GM12874 (cell line): ENCODE results near the gene PTCHD1.

Experiments
- TF ChIP-seq, protein P1 (sequence below): IDR thresholded peaks from 2 replicates; pipeline ENCODE4 v1.5.1; 2011; ENCODE audit warnings: low read depth, mild to moderate bottlenecking, control low read depth, low read length, moderate library complexity; ENCODE audit not compliant: insufficient read depth

PTCHD1 gene

DNA sequence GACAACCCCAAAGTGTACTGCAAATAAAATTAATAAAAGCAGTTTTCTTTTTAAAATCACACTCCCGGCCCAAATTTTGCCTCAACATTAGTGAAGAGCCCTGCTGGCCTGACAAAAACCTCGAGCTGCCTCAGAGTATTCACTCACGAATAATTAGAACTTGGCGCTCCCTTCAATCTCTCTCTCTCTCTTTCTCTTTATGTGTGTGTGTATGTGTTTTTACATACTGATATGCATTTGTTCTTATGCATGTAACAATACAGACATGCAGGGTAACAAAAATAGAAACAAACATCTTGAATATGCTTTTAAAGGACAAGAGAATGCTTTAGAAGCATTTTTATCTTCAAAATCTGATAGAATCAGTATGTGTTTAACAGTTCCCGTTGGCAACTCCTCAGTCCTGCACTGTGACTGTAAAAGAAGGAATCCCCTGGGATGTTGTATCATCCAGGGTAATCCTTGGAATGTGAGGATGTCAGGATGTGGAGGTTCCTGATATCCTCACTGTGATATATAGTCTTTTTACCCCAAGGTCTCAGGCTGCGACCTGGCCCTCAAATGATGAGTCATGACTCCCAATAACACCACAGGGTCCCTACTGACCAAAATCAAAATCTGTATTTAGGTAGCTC, 53.0 kb downstream of the PTCHD1 start:
- TF ChIP-seq, protein P1, sequence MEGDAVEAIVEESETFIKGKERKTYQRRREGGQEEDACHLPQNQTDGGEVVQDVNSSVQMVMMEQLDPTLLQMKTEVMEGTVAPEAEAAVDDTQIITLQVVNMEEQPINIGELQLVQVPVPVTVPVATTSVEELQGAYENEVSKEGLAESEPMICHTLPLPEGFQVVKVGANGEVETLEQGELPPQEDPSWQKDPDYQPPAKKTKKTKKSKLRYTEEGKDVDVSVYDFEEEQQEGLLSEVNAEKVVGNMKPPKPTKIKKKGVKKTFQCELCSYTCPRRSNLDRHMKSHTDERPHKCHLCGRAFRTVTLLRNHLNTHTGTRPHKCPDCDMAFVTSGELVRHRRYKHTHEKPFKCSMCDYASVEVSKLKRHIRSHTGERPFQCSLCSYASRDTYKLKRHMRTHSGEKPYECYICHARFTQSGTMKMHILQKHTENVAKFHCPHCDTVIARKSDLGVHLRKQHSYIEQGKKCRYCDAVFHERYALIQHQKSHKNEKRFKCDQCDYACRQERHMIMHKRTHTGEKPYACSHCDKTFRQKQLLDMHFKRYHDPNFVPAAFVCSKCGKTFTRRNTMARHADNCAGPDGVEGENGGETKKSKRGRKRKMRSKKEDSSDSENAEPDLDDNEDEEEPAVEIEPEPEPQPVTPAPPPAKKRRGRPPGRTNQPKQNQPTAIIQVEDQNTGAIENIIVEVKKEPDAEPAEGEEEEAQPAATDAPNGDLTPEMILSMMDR, result no peak

DNA sequence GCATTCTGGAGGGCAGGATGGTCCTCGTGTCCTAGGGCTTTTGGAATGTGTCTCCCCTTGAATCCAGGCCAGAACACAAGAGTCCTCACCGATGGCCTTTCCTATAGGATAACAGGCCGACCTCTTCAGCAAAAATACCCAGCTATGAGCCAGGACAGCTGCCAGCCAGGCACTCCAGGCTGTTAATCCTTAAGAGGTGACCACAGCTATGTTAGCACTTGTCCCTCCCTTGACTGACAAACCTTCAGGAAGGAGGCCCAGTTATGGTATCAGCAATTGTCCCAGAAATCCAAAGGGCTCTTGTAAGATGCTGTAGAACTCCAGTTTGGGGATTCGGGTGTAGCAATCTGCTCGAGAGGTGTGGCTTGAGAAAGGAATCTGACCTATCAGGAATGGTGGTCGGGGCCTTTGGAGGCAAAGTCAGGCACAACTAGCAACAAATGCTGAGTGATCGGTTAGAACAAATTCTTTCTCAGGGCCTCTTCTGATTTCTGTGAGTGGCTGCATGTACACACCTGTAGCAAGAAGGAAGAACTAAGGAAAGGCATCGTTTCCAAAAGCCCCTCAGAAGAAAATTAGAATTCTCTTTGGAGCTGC, 54.6 kb downstream of the PTCHD1 start:
- TF ChIP-seq, protein P1, result no peak

DNA sequence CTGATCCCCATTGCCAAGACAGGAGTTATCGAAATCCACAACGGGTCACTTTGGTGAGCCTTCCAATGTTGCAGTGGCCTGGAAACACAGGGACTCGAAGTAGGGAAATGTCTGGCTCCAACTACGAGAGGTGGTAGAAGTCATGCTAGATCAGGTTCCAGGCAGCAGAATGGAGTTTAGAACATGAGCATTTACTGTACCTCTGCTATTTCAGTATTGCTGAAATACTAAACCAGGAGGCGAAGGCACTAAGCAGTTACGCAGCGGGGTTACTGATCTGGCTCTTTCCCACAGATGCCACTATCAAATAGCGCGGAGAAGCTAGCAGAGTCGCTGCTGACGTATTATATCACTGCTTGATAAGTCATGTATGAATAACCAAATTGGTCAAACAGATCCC, 56.3 kb downstream of the PTCHD1 start:
- TF ChIP-seq, protein P1, result no peak

DNA sequence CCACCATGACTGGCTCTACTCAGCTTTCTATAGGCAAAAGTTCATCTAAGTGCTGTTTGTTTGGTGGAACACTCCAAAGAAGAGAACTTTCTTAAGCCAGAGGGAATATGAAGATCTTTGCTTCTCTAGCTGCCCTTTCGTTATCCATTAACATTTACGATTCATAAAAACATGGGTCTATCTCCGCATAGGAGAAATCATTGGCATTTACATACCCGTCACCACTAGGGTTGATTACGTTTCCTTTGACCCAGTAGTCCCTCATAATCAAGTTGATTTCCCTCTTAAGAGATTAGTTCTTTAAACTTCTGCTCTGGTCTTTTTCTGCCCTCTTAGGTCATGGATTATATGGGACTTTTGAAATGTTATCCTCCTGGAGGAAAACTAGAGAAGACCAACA, 57.5 kb downstream of the PTCHD1 start:
- TF ChIP-seq, protein P1, result no peak

DNA sequence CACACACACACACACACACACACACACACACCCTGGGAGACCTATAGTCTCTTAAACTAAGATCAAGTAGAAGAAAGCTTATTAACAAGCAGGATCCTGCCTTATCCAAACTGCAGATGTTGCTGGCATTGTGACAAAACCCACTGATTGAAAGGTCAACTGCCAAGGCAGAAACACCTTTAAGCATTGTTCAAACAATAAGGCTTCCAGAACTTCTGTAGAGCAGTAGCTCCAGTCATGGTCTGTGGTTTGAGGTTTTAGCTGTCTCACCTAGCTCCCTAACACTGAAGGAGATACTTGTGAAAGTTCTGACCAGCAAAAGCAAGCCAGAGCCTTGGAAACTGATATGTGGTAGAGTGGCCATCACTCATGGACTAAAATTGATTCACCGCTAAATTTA, 59.8 kb downstream of the PTCHD1 start:
- TF ChIP-seq, protein P1, result no peak

DNA sequence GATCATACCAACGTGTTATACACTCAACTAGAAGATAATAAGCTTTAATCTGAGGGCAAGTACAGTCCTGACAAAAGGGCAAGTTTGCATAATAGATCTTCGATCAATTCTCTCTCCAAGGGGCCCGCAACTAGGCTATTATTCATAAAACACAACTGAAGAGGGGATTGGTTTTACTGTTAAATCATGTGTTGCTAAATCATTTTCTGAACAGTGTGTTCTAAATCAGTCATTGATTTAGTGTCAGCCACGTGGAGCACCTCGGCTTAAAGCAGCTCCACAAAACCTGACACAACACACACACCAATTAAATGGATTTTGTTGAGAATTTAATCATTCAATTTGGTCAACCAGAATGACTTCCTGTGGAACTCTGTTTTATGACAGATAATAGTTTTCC, 61.6 kb downstream of the PTCHD1 start:
- TF ChIP-seq, protein P1, result no peak

DNA sequence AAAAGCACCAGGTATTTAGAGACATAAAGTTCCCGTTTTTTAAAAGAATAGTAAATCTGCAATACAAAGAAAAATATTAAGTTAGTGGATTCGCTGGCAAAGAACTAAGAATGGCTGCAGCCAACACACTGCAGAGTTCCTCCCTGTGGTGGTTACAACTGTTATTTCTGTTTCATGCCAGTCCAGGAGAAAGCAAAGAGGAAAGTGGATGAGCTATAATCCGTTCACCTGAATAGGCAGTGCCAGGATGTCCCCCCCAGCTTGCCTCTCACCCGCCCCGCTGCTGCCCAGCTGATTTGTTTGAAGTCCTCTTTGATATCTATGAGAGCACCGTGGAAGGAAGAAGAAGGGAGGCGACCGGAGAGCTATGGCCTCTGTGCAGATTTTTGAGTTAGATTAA, 63.9 kb downstream of the PTCHD1 start:
- TF ChIP-seq, protein P1, result no peak
